NCI-H1048 (cell line): ENCODE results near the gene EHD2.
"Not testable (repeated sequence)": the region's sequence is repeated elsewhere in the genome, so short reads cannot be mapped to it uniquely, and the experiment has no call there.

Experiments used
- DNase-seq: peaks from one replicate; lab custom pipeline; 2025; lab: John Stamatoyannopoulos, UW

The EHD2 gene

DNA sequence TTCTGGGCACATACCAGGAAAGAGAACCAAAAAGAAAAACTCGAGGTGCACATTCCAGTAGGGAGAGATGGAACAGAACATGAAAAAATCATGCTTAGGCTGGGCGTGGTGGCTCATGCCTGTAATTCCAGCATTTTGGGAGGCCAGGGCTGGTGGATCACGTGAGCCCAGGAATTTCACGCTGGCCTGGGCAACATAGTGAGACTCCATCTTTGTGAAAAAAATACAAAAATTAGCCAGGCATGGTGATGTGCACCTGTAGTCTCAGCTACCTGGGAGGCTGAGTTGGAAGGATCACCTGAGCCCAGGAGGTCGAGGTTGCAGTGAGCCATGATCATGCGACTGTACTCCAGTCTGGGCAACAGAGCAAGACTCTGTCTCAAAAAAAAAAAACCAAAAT is 58.1 kb downstream of the EHD2 start:
- DNase-seq, result not testable (repeated sequence)

DNA sequence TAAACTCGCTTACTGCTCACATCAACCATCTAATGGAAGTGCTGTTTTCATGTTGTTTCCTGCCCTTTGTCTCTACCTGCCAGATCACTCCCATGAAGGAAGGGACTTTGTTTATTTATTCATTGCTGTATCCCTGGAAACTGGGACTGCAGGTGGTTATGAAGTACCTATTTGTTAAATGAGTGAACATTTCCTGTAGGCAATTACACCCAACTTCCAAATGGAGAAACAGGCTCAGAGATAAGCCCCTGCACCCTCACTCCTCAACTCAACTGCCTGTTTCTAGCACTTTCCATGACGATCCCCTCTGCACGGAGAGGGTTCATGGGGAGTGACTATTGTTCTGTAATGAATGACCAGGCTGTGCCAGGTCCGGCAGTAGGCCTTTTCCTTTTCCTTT is 63.3 kb downstream of the EHD2 start:
- no peak for DNase-seq

DNA sequence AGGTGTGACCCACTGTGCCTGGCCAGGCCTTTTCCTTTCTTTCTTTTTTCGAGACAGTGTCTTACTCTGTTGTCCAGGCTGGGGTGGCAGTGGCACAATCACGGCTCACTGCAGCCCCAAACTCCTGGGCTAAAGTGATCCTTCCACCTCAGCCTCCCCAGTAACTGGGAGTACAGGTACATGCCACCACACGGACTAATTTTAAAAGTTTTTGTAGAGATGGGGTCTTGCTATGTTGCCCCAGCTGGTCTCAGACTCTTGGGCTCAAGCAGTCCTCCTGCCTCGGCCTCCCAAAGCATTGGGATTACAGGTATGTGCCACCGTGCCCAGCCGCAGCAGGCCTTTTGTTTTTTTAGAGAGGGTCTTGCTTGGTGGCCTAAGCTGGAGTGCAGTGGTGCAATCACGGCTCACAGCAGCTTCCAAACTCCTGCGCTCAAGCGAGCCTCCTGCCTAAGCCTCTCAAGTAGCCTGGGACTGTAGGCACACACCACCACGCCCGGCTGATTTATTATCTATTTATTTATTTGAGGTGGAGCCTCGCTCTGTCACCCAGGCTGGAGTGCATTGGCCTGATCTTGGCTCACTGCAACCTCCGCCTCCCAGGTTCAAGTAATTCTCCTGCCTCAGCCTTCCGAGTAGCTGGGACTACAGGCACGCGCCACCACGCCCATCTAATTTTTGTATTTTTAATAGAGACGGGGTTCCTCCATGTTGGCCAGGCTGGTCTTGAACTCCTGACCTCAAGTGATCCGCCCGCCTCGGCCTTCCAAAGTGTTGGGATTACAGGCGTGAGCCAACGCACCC is 64.2 kb downstream of the EHD2 start:
- not testable (repeated sequence) for DNase-seq

DNA sequence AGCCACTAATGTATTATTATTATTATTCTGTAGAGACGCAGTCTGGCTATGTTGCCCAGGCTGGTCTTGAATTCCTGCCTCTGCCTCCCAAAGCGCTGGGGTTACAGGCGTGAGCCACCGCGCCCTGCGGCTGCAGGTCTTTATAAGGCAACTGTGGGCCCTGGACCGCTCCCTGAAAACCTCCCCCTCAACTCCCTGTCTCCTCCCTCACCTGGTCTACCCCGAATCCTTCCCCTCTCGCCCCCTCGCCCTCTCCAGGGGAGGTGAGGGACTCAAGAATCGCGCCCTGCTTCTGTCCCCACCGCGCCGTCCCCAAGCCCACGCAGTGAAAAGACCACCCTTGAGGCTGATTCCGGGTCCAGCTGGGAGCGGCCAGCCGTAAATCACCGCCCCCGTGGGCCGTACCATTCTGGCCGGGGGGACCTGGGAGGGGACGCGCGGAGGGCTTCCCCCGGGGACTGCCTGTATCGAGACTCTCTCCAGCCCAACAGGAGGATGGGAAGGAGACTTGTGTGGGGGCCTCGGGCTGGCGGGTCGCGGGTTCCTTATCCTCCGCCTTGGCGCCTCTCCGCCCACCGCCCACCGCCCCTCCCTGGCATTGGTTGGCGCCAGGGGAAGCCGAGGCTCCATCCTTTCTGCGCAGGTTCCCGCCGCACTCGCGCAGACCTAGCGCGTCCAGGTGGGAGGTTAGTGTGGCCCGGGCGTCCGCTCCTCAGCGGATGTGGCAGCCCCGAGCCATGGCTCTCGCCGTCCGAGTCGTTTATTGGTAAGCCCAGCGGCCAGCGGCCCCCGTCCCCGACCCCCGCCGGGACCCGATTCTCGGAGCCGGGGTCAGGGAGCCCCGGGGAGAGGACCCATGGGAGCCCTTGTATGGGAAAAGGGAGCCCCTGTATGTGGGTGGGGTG is 65.1 kb downstream of the EHD2 start, which contains the start of gene SELENOW:
Gene SELENOW, plus strand, starts transcription at position 655 of the 905 bp plus-strand sequence. Its CDS starts 83 bp downstream, at position 738.
- DNase-seq, result no peak

DNA sequence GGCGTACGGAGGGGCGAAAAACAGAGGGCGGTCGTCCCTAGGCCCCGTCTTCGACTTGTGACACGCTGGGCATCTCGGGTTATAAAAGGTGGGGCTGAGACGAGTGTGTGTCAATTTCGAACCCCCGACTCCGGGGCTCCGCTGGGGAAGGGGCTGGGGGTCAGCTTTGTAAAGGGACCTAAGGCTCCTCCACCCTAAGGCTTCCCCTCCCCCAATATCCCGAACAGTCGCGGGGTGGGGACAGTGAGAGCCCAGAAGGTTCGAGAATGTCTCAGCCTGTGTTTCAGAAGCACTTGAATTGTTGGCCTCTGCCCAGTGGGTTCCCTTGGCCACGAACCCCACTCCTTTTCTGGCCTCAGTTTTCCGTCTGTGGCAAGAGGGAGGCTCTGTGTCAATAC is 65.7 kb downstream of the EHD2 start:
- no peak for DNase-seq

DNA sequence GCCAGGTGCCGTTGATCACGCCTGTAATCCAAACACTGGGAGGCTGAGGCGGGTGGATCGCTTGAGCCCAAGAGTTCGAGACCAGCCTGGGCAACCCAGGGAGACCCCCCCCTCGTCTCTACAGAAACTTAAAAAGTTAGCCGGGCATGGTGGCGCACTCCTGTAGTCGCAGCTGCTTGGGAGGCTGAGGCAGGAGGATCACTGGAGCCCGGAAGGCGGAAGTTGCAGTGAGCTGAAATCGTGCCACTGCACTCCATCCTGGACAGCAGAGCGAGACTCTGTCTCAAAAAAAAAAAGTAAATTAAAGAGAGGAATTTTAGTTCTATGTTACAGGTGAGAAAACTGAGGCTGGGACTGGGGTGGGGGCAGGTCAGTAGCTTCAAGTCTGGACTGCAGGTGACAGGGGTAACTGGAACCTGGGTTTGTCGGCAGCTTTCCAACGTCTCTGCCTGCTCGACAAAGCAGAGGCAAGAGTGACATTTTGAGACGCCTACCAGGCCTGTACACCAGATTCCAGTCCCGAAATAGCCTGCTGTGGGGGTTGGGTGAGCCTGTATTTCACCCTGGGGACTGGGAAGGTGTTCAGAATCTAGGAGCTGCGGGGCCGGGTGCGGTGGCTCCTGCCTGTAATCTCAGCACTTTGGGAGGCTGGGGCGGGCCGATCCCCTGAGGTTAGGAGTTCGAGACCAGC is 66.4 kb downstream of the EHD2 start:
- no peak for DNase-seq

DNA sequence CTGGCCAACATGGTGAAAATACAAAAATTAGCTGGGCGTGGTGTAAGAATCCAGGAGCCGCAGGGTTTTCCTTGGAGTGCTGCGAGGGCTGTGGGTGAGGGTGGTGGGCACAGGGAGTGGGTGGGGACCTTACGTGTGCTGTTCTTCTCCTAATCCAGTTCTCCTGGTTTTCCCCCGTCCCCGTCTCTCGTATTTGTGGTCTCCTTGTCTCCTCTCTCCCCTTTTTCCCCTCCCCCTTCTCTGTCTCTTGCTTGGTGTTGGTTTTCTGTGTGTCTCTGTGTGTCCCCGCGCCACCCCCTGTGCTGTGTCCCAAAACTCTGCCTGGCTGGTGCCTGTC is 67.0 kb downstream of the EHD2 start:
- DNase-seq, result no peak

DNA sequence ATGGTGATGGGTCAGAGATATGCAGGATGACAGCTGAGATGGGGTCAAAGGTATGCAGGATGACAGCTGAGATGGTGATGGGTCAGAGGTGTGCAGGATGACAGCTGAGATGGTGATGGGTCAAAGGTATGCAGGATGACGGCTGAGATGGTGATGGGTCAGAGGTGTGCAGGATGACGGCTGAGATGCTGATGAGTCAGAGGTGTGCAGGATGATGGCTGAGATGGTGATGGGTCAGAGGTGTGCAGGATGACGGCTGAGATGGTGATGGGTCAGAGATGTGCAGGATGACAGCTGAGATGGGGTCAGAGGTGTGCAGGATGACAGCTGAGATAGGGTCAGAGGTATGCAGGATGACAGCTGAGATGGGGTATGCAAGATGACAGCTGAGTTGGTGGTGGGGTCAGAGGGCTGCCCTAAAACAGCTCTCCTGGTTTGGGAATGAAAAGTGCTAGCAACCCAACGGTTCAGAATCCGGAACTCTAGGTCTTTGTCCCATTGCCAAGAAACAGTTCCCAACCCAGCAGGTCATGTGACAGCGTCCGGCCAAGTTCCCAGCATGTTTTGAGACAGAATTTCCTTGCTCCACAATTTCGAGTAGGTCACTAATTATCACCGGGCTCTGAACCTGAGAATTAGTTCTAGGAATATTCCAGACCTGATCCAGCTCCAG is 68.5 kb downstream of the EHD2 start:
- no peak for DNase-seq

DNA sequence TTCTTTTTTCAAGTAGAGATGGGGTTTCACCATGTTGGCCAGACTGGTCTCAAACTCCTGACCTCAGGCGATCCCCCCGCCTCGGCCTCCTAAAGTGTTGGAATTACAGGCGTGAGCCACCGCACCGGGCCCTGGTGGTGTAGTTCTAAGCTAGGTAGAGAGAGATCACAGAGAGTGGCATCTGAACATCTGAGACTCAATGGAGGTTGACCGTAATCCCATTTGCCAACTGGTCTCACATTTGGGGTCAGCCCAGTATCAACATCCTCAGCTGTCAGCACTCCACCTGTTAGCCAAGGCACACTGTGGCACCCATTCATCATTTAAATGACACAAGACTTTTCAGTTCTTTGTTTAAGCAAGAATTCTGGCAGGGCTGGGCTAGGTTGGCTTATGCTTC is 73.3 kb downstream of the EHD2 start:
- DNase-seq, result no peak

DNA sequence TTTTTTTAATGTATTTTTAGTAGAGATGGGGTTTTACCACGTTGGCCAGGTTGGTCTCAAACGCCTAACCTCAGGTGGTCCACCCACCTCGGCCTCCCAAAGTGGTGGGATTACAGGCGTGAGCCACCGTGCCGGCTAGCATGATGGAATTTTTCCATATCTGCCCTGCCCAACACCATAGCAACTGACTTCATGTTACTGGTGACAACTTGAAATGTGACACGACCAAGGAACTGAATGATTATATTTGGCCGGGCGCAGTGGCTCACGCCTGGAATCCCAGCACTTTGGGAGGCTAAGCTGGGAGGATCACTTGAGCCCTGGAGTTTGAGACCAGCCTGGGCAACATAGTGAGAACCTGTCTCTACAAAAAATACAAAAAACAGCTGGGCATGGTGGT is 74.1 kb downstream of the EHD2 start:
- DNase-seq, result not testable (repeated sequence)

DNA sequence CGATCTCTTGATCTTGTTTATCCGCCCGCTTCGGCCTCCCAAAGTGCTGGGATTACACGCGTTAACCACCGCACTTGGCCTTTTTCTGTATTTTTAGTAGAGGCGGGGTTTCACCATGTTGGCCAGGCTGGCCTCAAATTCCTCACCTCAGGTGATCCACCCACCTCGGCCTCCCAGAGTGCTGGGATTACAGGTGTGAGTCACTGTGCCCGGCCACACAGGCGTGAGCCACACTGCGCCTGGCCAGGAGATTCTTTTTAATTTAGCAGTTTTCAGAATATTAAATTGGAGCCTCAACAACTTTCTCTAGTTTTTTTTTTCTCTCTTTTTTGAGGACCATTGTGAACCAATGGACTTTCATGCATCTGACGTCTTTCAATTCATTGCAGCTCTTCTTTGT is 76.6 kb downstream of the EHD2 start:
- not testable (repeated sequence) for DNase-seq

DNA sequence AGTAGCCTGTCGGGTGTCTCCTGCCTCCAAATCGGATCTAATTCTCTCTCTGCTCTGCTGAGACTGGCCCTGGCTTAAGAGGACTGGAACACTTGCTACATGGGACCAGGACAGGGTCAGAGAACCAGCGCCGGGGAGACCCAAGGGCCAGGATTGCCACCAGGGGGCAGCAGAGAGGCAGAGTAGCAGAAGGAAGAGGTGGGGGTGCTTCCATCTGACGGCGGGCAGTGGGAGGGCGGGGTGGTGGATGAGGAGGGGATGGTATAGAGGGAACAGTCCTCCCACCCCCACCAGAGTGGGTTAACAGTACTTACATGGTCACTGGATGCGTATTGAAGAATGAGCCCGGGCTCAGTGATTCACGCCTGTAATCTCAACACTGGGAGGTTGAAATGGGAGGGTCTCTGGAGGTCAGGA is 77.2 kb downstream of the EHD2 start:
- DNase-seq, result no peak

DNA sequence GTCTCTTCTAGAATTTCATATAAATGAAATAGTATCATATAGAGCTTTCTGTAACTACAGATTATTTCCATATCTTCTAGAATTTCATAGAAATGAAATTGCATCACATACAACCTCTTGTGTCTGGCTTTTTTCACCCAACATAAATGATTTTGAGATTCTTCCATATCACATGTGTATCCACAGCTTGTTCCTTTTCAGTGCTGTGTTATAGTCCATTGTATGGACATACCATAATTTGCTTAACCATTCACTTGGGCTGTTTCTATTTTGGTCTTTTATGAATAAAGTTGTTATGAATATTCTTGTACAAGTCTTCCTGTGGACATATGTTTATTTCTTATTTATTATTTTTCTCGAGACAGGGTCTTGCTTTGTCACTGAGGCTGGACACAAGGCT is 79.4 kb downstream of the EHD2 start:
- DNase-seq, result no peak
